ENCODE results near the gene SEMA6C.

The SEMA6C gene

DNA sequence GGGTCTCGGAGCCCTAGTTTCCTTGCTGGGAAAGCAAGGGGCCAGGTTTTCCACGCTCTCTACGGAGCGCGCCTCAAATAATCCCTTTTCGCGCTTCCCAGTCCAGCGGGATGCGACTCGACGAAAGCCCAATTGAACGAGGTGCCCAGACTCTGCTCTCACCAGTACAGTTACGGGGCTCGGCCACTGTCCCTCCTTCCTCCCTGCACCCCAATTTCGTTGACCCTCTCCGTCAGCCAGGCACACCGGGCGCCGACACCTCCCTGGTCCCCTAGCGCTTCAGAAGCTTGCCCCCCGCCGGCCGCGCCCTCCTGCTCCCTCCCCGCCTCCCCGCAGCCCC lies 389 bp downstream of the SEMA6C start:
- Histone ChIP-seq H3K9ac (ENCODE audit: low read depth, low read length, poor library complexity, severe bottlenecking) (peak overlapping the region; percentile 66), H3K4me1 (ENCODE audit: insufficient read depth, low read length, poor library complexity, severe bottlenecking) (peaks cover 7% of the 10 kb centered on the region), H3K4me3 (ENCODE audit: low read length, poor library complexity, severe bottlenecking) (peak overlapping the region; percentile 78), H3K27me3 (ENCODE audit: insufficient read depth, low read length, poor library complexity, severe bottlenecking) (peaks cover 15% of the 10 kb centered on the region), H3K36me3 (ENCODE audit: insufficient read depth, low read length) (no peaks in the 10 kb centered on the region), H3K4me2 (ENCODE audit: low read depth, low read length, poor library complexity, severe bottlenecking) (peak overlapping the region; percentile 84), H3K79me2 (ENCODE audit: insufficient read depth, low read length) (no peaks in the 10 kb centered on the region), H3F3A (ENCODE audit: low read depth) (no peaks in the 10 kb centered on the region), H3K9me3 (ENCODE audit: insufficient read depth, low read depth, low read length) (no peaks in the 10 kb centered on the region), H3K9me2 (replicated peaks; ENCODE audit: low read depth, low read length) (no peaks in the 10 kb centered on the region), H4K20me1 (ENCODE audit: insufficient read depth, low read length, poor library complexity, severe bottlenecking) (no peaks in the 10 kb centered on the region), H2AFZ (ENCODE audit: low read length) (peak overlapping the region; percentile 98)
- TF ChIP-seq, protein P1, sequence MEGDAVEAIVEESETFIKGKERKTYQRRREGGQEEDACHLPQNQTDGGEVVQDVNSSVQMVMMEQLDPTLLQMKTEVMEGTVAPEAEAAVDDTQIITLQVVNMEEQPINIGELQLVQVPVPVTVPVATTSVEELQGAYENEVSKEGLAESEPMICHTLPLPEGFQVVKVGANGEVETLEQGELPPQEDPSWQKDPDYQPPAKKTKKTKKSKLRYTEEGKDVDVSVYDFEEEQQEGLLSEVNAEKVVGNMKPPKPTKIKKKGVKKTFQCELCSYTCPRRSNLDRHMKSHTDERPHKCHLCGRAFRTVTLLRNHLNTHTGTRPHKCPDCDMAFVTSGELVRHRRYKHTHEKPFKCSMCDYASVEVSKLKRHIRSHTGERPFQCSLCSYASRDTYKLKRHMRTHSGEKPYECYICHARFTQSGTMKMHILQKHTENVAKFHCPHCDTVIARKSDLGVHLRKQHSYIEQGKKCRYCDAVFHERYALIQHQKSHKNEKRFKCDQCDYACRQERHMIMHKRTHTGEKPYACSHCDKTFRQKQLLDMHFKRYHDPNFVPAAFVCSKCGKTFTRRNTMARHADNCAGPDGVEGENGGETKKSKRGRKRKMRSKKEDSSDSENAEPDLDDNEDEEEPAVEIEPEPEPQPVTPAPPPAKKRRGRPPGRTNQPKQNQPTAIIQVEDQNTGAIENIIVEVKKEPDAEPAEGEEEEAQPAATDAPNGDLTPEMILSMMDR (conservative IDR thresholded peaks at IDR 0.05; ENCODE audit: low read length) = no peak
- TF ChIP-seq EZH2phosphoT487 (IDR thresholded peaks at IDR 0.05; ENCODE audit: borderline replicate concordance) = no peak

- no peak overlapping the region; the same call in 1 of the 2 replicates for H2AFZ ChIP-seq (ENCODE audit: low read length)
- H3K4me3 ChIP-seq (ENCODE audit: low read length, poor library complexity, severe bottlenecking) = peak overlapping the region; percentile 78
- peaks cover 7% of the 10 kb centered on the region for H3K4me1 ChIP-seq (ENCODE audit: insufficient read depth, low read length, poor library complexity, severe bottlenecking)
- no peak overlapping the region for H3K9ac ChIP-seq (ENCODE audit: low read depth, low read length, poor library complexity, severe bottlenecking)
- H3K9me3 ChIP-seq (ENCODE audit: insufficient read depth, low read depth, low read length) = no peaks in the 10 kb centered on the region
- H3K36me3 ChIP-seq (ENCODE audit: insufficient read depth, low read length) = no peaks in the 10 kb centered on the region
- TF ChIP-seq EZH2phosphoT487 (IDR thresholded peaks at IDR 0.05; ENCODE audit: borderline replicate concordance) = no peak
- TF ChIP-seq, protein P1 (conservative IDR thresholded peaks at IDR 0.05; ENCODE audit: low read length) = no peak
- H3K9me2 ChIP-seq (replicated peaks; ENCODE audit: low read depth, low read length) = no peaks in the 10 kb centered on the region
- no peaks in the 10 kb centered on the region for H3K79me2 ChIP-seq (ENCODE audit: insufficient read depth, low read length)
- no peaks in the 10 kb centered on the region for H3F3A ChIP-seq (ENCODE audit: low read depth)
- no peaks in the 10 kb centered on the region for H4K20me1 ChIP-seq (ENCODE audit: insufficient read depth, low read length, poor library complexity, severe bottlenecking)
- H3K4me2 ChIP-seq (ENCODE audit: low read depth, low read length, poor library complexity, severe bottlenecking) = peak overlapping the region; percentile 84
- H3K27me3 ChIP-seq (ENCODE audit: insufficient read depth, low read length, poor library complexity, severe bottlenecking) = peaks cover 15% of the 10 kb centered on the region
Observed at GRCh38 chr1:151145304-151146071, 943 bp downstream of the SEMA6C start.

GRCh38 chr1:151144474-151145303 lies 1.7 kb downstream of the SEMA6C start:
- no peak overlapping the region for H3K9ac ChIP-seq (ENCODE audit: low read depth, low read length, poor library complexity, severe bottlenecking)
- no peaks in the 10 kb centered on the region for H4K20me1 ChIP-seq (ENCODE audit: insufficient read depth, low read length, poor library complexity, severe bottlenecking)
- no peak overlapping the region for H3K4me2 ChIP-seq (ENCODE audit: low read depth, low read length, poor library complexity, severe bottlenecking)
- no peaks in the 10 kb centered on the region for H3K79me2 ChIP-seq (ENCODE audit: insufficient read depth, low read length)
- no peaks in the 10 kb centered on the region for H3F3A ChIP-seq (ENCODE audit: low read depth)
- no peak overlapping the region for H3K4me3 ChIP-seq (ENCODE audit: low read length, poor library complexity, severe bottlenecking)
- H3K4me1 ChIP-seq (ENCODE audit: insufficient read depth, low read length, poor library complexity, severe bottlenecking) = peaks cover 7% of the 10 kb centered on the region
- no peaks in the 10 kb centered on the region for H3K9me2 ChIP-seq (replicated peaks; ENCODE audit: low read depth, low read length)
- H3K9me3 ChIP-seq (ENCODE audit: insufficient read depth, low read depth, low read length) = no peaks in the 10 kb centered on the region
- no peaks in the 10 kb centered on the region for H3K36me3 ChIP-seq (ENCODE audit: insufficient read depth, low read length)
- TF ChIP-seq EZH2phosphoT487 (IDR thresholded peaks at IDR 0.05; ENCODE audit: borderline replicate concordance) = no peak
- TF ChIP-seq, protein P1 (conservative IDR thresholded peaks at IDR 0.05; ENCODE audit: low read length) = no peak
- H2AFZ ChIP-seq (ENCODE audit: low read length) = no peak overlapping the region
- H3K27me3 ChIP-seq (ENCODE audit: insufficient read depth, low read length, poor library complexity, severe bottlenecking) = peaks cover 15% of the 10 kb centered on the region

All from Loucy (cell line).